ENCODE data around the gene STEAP2. TPM values are rescaled to one million over a fixed set of nuclear protein-coding genes. Genes with fewer than 3 reads are reported as not detected.

STEAP2 gene
- total RNA-seq, 1 experiment from 2014 or later = 17.0 TPM

DNA sequence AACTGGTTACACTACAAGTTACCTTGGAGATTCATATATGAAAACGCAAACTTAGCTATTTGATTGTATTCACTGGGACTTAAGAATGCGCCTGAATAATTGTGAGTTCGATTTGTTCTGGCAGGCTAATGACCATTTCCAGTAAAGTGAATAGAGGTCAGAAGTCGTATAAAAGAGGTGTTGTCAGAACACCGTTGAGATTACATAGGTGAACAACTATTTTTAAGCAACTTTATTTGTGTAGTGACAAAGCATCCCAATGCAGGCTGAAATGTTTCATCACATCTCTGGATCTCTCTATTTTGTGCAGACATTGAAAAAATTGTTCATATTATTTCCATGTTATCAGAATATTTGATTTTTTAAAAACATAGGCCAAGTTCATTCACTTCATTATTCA lies 48.0 kb upstream of the STEAP2 start:
- TF ChIP-seq NR1H2 (CRISPR knock-in tag; IDR thresholded peaks at IDR 0.05) (no peak), TEAD1 (CRISPR knock-in tag; IDR thresholded peaks at IDR 0.05) (no peak), MYBL2 (CRISPR knock-in tag; IDR thresholded peaks at IDR 0.05) (no peak), FOXK1 (CRISPR knock-in tag; IDR thresholded peaks at IDR 0.05) (no peak), ZNF317 (CRISPR knock-in tag; IDR thresholded peaks at IDR 0.05; ENCODE audit: borderline replicate concordance, low read depth) (no peak), CBFB (CRISPR knock-in tag; IDR thresholded peaks at IDR 0.05; ENCODE audit: low read depth) (no peak), ZNF416 (CRISPR knock-in tag; IDR thresholded peaks at IDR 0.05) (no peak), FOXJ3 (CRISPR knock-in tag; IDR thresholded peaks at IDR 0.05; ENCODE audit: borderline replicate concordance) (no peak), ELF4 (CRISPR knock-in tag; IDR thresholded peaks at IDR 0.05; ENCODE audit: low read depth) (no peak), ETV6 (CRISPR knock-in tag; IDR thresholded peaks at IDR 0.05) (no peak), RORB (CRISPR knock-in tag; IDR thresholded peaks at IDR 0.05) (no peak), ZNF121 (CRISPR knock-in tag; IDR thresholded peaks at IDR 0.05) (no peak), NFATC4 (CRISPR knock-in tag; IDR thresholded peaks at IDR 0.05) (no peak)
- TF ChIP-seq, protein P1, sequence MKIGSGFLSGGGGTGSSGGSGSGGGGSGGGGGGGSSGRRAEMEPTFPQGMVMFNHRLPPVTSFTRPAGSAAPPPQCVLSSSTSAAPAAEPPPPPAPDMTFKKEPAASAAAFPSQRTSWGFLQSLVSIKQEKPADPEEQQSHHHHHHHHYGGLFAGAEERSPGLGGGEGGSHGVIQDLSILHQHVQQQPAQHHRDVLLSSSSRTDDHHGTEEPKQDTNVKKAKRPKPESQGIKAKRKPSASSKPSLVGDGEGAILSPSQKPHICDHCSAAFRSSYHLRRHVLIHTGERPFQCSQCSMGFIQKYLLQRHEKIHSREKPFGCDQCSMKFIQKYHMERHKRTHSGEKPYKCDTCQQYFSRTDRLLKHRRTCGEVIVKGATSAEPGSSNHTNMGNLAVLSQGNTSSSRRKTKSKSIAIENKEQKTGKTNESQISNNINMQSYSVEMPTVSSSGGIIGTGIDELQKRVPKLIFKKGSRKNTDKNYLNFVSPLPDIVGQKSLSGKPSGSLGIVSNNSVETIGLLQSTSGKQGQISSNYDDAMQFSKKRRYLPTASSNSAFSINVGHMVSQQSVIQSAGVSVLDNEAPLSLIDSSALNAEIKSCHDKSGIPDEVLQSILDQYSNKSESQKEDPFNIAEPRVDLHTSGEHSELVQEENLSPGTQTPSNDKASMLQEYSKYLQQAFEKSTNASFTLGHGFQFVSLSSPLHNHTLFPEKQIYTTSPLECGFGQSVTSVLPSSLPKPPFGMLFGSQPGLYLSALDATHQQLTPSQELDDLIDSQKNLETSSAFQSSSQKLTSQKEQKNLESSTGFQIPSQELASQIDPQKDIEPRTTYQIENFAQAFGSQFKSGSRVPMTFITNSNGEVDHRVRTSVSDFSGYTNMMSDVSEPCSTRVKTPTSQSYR (CRISPR knock-in tag; IDR thresholded peaks at IDR 0.05) = no peak
- TF ChIP-seq, protein P2, sequence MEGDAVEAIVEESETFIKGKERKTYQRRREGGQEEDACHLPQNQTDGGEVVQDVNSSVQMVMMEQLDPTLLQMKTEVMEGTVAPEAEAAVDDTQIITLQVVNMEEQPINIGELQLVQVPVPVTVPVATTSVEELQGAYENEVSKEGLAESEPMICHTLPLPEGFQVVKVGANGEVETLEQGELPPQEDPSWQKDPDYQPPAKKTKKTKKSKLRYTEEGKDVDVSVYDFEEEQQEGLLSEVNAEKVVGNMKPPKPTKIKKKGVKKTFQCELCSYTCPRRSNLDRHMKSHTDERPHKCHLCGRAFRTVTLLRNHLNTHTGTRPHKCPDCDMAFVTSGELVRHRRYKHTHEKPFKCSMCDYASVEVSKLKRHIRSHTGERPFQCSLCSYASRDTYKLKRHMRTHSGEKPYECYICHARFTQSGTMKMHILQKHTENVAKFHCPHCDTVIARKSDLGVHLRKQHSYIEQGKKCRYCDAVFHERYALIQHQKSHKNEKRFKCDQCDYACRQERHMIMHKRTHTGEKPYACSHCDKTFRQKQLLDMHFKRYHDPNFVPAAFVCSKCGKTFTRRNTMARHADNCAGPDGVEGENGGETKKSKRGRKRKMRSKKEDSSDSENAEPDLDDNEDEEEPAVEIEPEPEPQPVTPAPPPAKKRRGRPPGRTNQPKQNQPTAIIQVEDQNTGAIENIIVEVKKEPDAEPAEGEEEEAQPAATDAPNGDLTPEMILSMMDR (IDR thresholded peaks at IDR 0.05) = no peak
- TF ChIP-seq, protein P3, sequence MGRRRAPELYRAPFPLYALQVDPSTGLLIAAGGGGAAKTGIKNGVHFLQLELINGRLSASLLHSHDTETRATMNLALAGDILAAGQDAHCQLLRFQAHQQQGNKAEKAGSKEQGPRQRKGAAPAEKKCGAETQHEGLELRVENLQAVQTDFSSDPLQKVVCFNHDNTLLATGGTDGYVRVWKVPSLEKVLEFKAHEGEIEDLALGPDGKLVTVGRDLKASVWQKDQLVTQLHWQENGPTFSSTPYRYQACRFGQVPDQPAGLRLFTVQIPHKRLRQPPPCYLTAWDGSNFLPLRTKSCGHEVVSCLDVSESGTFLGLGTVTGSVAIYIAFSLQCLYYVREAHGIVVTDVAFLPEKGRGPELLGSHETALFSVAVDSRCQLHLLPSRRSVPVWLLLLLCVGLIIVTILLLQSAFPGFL (CRISPR knock-in tag; IDR thresholded peaks at IDR 0.05; ENCODE audit: borderline replicate concordance) = no peak
- TF ChIP-seq, protein P4, sequence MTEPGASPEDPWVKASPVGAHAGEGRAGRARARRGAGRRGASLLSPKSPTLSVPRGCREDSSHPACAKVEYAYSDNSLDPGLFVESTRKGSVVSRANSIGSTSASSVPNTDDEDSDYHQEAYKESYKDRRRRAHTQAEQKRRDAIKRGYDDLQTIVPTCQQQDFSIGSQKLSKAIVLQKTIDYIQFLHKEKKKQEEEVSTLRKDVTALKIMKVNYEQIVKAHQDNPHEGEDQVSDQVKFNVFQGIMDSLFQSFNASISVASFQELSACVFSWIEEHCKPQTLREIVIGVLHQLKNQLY (CRISPR knock-in tag; IDR thresholded peaks at IDR 0.05) = no peak
- TF ChIP-seq, protein P5, sequence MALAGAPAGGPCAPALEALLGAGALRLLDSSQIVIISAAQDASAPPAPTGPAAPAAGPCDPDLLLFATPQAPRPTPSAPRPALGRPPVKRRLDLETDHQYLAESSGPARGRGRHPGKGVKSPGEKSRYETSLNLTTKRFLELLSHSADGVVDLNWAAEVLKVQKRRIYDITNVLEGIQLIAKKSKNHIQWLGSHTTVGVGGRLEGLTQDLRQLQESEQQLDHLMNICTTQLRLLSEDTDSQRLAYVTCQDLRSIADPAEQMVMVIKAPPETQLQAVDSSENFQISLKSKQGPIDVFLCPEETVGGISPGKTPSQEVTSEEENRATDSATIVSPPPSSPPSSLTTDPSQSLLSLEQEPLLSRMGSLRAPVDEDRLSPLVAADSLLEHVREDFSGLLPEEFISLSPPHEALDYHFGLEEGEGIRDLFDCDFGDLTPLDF (CRISPR knock-in tag; IDR thresholded peaks at IDR 0.05) = no peak
- TF ChIP-seq, protein P6, sequence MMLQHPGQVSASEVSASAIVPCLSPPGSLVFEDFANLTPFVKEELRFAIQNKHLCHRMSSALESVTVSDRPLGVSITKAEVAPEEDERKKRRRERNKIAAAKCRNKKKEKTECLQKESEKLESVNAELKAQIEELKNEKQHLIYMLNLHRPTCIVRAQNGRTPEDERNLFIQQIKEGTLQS (CRISPR knock-in tag; conservative IDR thresholded peaks at IDR 0.05) = no peak
- TF ChIP-seq, protein P7, sequence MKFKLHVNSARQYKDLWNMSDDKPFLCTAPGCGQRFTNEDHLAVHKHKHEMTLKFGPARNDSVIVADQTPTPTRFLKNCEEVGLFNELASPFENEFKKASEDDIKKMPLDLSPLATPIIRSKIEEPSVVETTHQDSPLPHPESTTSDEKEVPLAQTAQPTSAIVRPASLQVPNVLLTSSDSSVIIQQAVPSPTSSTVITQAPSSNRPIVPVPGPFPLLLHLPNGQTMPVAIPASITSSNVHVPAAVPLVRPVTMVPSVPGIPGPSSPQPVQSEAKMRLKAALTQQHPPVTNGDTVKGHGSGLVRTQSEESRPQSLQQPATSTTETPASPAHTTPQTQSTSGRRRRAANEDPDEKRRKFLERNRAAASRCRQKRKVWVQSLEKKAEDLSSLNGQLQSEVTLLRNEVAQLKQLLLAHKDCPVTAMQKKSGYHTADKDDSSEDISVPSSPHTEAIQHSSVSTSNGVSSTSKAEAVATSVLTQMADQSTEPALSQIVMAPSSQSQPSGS (CRISPR knock-in tag; IDR thresholded peaks at IDR 0.05; ENCODE audit: borderline replicate concordance, low read depth) = no peak
- DNase-seq (ENCODE audit: low spot score) = no peak

More for the DNA sequence above, 48.0 kb upstream of the STEAP2 start:
- no peak overlapping the region for H3K4me3 Mint-ChIP-seq
- no peaks in the 10 kb centered on the region for H3K36me3 Mint-ChIP-seq
- no peak overlapping the region for H3K27ac Mint-ChIP-seq
- no peak for ATAC-seq
- POLR2A ChIA-PET = no interaction called here
- H3K27me3 Mint-ChIP-seq (ENCODE audit: low read depth) = no peaks in the 10 kb centered on the region
- no peaks in the 10 kb centered on the region for H3K4me1 Mint-ChIP-seq
- no peaks in the 10 kb centered on the region for H3K9me3 Mint-ChIP-seq
- CTCF ChIA-PET = no interaction called here
